NCI-H187 treated with DMSO at 0.1 percent for 48 hours (cell line): ENCODE data around the gene SAYSD1.

Experiments
- DNase-seq: peaks from one replicate; lab custom pipeline; 2025; lab: John Stamatoyannopoulos, UW

SAYSD1 gene

DNA sequence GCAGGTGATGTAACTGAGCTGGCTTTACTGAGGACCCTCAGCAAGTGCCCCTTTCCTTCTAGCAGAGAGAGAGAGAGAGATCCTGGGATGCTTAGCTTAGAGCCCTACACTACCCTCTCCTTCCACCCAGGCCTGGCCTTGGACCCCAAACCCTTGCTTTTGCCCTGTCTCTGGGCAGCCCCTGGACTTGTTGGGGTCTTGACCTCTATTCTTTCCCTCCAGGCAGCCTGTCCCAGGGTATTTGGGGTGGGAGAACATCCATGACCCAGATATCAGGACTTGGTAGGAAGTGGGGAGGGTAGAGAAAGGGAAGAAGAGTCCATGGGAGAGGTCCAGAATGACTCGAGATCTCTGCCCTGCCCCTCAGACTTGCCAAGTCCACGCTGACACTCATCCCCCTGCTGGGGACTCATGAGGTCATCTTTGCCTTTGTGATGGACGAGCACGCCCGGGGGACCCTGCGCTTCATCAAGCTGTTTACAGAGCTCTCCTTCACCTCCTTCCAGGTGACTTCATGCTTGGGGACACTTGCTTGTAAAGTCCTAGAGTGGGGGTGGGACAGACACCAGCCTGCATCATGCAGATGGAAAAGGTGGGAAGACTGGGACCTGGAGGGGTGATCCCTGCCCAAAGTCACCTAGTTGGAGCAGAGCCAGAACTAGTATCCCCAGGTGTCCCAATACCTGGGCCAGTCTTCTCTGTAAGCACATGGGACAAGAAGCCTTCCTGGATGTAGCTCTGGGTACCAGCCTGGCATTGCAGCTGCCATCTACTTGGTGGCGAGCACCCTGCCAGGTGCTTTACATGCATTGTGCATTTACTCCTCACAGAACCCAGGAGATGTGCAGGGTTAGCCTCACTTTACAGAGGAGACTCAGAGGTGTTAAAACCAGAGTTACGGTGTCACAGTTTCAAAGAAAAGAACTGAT is 35.5 kb downstream of the SAYSD1 start:
- DNase-seq = no peak

DNA sequence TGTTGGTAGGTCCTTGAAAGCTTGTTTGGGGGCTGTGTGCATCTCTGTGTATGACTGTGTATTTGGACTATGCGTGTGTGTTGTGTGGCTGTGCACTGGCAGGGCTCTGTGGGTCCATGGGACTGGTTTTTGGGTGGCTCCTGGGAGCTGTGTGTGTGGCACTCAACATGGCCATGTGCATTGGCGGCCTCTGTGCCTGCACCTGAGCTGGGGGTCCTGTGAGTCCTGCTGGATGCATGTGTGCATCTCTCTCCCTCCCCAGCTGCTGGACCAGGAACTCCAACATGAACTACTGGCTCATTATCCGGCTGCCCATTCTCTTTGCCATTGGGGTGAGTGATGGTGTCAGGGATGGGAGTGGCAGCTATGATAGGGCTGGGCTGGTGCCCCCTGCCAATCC is 36.3 kb downstream of the SAYSD1 start:
- DNase-seq = no peak

DNA sequence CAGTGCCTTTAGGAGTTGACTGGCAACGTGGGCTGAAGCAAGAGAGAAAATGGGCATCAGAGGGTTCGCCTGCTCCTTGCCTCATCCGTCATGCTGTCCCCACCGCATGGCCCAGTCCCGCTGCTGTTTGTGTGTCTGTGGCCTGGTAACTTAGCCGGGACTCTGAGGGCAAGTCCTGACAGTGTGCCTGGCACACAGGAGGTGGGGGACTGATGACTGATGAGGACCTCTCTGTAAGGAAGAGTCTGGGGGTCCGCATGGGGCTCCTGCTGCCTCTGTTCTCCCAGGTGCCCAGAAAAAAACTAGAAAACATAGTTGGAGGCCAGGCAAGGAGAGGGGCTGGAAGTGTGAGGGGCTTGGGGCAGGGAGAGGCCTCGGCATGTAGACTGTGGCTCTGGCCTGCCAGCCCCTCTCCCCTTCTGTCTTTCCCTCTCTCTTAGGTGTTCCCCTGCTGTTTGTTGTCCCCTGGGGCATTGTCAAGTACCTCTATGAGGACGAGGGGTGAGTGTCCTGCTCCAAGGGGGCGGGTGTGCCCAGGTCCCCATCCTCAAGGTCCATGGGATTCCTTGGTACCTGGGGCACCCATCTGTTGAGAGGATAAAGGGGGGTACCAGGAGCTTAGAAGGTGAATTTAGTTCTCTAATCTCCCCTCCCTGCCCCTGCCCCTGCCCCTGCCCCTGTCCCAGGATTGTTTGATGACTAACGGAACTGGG is 36.9 kb downstream of the SAYSD1 start:
- no peak for DNase-seq

DNA sequence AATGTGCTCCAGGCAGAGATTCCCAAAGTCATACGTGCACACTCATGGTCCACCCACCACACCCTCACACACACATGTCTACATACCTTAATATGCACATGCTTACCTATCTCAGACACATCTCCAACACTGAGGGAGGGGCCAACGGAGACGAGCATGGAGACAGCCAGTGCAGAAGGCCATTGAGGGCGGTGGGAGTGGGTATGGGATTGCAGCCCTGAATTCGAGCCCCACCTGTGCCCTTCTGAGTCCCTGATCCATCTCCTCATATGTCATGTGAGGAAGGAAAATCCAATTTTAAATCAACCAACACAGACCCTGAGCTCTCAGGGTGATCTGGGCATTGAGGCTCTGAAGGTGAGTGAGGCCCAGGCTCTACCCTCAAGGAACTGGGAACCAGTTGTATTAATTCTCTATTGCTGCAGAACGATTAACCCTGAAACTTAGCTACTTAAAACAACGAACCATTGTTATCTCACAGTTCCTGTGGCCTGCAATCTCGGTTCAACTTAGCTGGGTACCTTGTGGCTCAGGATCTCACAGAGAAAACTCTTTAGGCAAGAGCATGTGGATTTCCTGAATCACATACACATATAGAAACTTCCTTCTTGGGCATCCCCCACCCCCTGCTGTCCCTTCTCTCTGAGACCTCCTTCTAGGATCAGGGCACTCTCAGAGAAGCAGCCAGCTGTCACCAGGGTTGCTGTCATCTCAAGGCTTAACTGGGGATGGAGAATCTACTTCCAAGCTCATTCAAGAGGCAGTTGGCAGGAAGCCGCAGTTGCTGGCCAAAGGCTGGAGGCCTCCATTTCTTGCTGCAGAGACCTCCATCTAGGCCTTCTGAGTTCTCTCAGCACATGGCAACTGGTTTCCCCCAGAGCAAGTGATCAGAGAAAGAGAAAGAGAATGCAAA is 38.1 kb downstream of the SAYSD1 start:
- no peak for DNase-seq

DNA sequence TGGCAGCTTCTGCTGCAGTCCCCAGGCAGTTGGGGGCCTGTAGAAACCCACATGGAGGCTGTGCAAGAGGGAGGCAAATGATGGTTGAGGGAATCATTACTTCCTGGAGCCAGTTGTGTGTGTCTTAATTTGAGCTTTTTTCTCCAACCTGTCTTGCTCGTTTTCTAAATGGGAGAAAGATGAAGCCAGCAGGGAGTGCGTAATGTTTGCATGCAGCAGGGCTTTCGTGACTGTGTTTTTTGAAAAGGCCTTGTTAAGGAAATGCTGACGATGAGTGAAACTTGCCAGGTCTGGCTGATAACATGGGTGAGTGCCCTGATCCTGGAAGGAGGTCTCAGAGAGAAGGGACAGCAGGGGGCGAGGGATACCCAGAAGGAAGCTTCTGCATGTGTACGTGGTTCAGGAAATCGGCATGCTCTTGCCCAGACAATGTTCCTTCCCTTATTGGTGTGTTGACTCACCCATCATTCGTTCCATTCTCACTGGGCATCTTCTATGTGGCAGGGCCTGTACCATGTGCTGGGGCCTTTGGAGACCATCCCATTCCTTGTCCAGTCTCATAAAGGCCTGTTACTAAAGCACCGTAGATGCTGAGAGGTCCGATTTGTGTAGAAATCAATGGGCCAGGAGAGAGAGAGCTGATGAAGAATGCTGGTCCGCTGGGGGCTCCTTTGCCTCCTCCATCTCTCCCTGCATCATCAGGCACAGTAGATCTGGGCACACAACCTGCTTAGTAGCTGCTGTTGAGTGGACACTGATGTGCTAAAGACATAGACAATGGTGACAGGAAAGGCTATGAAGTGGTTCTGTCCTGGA is 39.0 kb downstream of the SAYSD1 start:
- no peak for DNase-seq

DNA sequence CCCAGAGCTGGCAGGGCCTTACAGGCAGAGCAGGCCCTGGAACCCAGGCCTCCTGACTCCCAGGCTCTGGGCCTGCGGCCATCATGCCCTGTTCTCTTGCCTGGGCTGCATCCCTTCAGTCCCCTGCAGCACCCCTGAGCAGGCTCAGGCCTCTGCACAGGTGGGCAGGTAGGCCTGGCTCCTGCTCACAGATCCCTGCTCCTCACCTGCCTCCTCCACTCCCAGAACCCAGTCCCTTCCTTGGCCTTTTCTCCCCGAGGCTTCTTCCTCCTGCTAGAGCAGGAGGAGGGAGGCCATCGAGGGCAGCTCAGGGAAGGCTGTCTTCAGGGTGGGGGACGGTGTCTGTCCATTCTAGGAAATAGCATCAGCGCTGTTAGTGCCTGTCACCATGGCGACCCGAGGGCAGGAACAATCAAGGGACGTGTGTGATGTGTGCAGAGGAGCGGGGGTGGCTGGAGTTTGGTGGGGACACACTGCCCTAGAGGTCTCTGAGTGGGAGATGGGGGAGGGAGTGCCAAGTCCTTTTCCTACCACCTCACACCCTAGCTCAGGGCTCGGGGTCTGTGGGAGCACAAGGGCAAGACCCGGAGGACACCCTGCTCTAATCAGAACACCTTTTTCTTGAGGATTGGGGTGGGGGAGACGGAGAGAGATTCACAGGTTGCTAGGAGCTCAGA is 39.8 kb downstream of the SAYSD1 start:
- no peak for DNase-seq

DNA sequence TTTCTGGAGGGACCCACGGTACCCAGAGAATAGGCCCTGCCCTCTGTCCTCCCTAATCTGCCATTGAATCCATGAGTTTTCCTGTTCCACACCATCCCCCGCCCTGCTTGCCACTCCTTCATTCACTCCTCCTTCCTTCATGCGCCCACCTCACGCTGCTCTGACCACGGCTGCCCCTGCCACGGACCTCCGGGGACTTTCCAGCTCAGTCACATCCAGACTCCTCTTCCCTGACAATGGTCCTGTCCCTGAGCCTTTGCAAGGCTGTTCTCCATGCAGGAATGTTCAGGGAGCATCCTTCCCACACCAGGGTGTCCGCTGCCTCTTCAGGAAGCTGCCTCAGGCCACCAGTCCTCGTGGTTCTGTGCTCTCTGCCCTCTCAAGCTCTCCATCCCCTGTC is 40.5 kb downstream of the SAYSD1 start:
- DNase-seq = no peak

DNA sequence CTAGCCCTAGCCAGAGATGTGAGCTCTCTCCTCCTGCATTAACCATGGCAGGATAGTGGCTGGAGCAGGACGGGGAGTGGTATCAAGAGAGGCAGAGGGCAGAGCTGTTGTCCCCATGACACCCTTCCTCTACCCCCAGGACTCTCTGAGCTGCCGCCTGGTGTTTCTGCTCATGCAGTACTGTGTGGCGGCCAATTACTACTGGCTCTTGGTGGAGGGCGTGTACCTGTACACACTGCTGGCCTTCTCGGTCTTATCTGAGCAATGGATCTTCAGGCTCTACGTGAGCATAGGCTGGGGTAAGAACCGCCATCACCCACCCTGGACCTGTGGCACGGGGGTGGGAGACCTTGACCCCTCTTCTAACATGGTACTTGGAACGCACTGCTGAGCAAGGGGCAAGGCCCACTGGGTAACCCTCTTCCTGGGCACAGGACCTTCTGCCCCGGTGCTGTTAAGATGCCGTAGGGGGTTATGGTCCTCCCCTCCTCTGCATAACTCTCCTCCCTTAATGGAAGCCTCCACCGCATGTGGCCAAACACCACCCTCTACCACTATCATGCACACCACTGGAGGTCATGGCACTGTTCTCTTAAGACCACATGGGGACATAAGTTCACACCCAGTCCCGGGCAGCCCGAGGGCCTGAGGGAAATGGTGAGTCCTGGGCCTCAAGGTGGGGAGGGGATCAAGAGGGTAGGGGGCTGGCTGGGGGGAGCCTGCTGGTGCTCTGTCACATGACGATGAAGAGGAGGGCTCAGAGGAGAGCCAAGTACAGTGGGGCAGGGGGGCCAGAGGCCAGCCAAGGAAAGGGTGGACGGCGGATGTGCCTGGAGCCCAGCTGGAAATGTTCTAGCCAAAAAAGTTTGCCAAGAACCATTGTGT is 41.3 kb downstream of the SAYSD1 start:
- no peak for DNase-seq

DNA sequence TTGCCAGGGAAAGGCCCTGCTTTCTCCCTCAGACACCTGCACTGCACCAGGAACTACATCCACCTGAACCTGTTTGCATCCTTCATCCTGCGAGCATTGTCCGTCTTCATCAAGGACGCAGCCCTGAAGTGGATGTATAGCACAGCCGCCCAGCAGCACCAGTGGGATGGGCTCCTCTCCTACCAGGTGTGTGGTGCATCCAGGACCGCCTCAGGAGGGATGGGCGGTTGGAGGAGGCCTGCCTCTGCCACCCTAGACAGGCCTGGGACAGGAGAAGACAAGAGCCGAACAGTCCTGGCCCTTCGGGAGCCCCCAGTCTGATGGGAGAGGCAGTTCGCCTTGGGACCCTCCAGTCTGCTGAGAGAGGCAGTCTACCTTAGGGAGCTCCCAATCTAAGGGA is 42.2 kb downstream of the SAYSD1 start:
- no peak for DNase-seq

DNA sequence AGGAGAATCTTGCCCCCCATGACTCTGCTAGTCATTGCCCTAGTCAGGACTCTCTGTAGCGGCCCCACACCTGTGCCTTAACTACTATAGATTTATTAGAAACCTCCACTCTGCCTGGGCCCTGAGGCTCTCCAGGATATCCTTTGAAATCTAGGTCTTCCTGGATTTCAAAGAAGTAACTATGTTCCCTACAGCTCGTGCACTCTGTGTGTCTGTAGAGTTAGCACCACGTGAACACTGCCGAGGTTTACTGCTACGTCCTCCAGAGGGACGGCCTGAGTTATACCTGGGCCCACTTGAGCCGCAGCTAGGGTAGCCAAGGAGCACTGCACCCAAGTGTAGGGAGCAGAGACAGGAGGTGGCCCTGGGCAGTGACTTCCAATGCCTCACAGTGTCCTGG is 46.6 kb downstream of the SAYSD1 start:
- DNase-seq = no peak

DNA sequence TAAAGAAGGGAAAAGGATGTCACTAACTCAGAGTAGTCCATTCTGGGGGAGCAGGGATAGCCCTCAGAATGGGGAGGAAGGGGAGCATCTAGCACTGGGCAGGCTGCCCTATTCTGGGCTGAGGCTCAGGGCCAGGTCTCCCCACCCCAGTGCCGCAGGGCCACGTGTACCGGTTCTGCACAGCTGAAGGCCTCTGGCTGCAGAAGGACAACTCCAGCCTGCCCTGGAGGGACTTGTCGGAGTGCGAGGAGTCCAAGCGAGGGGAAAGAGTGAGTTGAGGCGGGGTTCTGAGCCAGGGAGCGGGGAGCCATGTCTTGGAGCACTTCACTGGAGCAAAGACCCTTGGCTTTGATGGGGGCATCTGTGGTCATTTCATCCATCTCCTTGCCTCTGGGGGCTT is 49.4 kb downstream of the SAYSD1 start:
- no peak for DNase-seq

DNA sequence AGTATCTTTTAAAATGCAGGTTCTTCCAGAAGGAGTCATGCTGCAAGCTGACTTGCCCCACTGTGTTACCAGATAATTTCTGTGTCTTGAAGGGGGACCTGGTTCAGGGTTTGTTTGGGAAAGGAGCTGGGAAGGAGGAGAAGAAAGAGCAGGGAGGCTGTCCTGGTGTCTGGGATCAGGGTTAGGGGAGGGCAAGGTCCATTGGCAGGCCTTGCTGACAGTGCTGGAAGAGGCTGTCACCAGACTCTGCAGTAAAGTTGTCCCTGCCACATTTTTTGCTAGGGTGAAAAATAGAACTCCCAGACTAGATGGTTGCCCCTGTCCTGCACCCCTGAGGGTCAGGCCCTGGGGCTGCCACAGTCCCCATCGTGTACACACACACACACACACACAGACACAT is 51.5 kb downstream of the SAYSD1 start:
- DNase-seq = no peak

DNA sequence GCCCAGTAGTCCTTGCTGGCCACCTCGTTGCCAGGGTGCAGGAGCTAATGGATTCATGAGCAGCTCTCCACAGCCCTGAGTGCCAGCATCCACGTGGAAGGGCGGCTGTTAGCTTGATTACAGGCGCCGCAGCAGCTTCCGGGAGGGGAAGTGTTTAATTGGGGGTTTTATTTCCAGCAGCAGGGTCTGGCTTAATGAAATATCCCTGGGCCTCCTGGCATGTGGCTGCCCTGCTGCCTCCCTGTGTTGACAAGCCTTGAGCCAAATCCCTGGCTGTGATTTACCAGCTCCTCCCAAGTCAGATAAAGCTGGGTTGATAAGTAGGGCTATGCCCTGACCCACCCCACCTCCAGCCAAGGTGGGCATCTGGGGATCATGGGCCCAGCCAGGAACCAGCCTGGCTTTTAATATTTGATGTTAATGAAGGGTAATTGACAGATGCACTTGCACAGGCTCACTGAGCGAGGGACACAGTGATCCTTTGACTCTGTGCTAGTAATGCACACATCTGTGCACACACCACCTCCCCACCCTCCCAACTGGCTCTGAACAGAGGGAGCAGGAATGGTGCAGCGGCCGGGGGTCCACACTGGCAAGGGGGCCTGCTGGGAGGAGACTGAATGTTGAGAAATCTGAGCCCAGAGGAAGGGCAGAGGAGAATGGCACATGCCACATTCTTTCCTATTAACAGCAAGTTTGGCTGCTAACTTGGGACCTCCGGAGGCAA is 52.8 kb downstream of the SAYSD1 start:
- no peak for DNase-seq

DNA sequence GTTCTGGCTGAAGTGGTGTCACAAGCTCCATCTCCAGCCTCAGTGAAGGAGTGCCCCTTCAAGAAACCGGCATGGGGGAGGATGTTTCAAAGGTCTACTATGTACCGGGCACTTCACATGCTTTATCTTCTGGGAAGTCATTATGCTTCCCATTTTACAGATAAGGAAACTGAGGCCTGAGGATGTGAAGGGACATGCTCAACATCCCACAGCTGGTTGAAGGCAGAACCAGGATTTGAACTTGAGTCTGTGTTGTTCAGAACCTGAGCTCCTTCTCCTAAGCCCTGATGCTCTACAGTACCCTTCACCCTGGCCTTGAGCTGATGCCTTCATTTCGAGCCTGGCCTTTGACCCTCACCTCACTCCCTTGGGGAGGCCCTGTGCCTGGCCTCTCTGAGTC is 53.4 kb downstream of the SAYSD1 start:
- no peak for DNase-seq

DNA sequence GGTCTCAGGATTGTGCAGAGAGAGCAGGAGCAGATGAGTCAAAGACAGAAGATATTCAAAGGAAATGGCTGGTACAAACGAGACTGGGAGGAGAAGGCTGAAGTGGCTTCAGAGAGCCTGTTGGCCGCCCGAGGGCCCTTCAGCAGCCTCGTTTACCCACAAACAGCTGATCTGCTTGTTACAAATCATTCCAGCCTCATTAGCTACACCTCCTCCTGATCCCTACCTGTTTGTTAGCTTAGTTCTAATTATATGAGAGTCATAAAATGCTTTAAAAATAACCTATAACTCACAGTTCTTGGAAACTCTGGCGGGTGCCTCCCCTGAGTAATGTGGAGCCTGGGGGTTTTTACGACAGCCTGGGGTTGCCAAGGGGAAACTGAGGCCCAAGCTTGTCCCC is 53.8 kb downstream of the SAYSD1 start:
- peak; percentile 25 for DNase-seq

DNA sequence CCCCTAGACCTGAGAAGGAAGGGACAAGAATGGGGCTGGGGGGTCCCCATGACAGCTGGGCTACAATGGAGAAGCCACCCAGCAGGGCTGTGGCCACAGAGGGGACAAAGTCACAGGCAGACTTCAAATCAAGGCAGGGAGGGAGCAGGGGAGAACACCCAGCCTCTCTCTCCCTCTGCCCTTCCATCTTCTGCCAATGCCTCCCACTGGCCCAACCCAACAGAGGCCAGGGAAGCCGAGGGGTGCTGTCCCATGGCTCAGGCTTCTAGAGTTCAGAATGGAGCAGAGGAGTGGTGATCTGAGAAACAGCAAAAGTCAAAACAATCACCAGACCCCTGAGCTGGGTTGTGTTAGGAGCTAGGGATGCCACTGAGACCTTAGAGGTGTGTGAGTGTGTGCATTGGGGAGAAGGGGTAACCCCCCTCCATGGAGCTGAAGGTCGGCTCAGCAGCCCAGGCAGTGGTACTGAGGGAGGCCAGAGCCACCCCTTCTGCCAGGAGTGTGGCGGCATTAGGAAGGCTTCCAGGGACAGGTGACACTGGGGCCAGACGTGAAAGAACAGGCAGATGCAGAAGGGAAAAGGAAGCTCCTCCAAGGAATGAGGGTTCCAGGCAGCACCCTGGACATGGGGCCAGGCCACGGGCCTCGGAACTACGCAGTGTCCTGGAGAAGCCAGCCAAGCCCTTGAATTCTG is 54.4 kb downstream of the SAYSD1 start:
- DNase-seq = no peak

DNA sequence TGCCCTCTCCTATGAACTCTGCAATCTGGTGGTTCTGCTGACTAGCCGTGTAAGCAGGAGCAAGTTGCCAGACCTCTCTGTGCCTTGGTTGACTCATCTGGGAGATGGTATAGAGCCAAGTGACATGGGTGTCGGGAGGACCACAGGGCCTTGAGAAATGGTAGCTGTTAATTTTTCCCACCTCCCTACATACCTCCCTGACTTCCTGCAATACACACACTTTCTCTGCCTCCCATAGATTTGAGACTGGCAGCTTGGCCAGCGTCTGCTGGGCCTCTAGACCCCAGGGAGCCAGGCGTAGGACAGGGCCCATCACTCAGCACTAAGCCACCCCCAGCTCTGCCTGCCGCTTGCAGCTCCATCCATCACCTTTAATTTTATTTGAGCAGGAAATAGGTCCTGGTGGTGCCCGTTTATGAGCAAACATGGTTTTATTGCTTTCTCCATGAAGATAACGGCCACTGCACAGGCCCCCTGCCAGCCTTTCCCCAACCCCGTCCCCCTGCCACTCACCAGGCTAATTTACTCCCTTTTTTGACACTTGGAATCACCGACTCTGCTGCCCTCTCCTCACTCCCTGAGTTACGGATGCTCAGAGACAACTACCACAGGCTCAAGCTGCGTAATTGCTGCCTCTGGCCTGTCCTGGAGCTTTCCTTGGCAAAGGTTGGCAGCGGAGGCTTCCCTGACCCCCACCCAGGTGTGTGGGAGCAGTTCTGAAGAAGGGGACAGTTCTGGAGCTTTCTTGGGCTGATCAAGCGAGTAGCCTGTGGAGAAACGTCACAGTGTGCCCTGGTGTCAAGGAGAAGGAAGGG is 55.3 kb downstream of the SAYSD1 start:
- no peak for DNase-seq
